Activated CD4-positive, alpha-beta T cell treated with anti-CD3 and anti-CD28 coated beads, Interleukin-2, amount 50 U/mL, for 4 hours (primary cell): ENCODE results near the gene ECE1.

Source experiments
- DNase-seq, 2 experiments: peaks; one replicate each; pipeline ENCODE4 v3.0.0-alpha.2; 2020

The ECE1 gene

GRCh38 chr1:21289700-21290545 lies at the start of gene ECE1:
ECE1 (minus strand) TSS chr1:21290463; CDS start chr1:21290414, 49 bp downstream.
- DNase-seq: peak; percentile 30 to 33

- DNase-seq: no peak
These were observed 49.3 kb upstream of the ECE1 start for GRCh38 chr1:21339356-21340229.

GRCh38 chr1:21338573-21339355 lies 48.5 kb upstream of the ECE1 start:
- DNase-seq: no peak

GRCh38 chr1:21337928-21338572 lies 47.8 kb upstream of the ECE1 start:
- DNase-seq: no peak

GRCh38 chr1:21337454-21337927 lies 47.2 kb upstream of the ECE1 start:
- DNase-seq: no peak

- DNase-seq: no peak
These were observed 46.8 kb upstream of the ECE1 start for GRCh38 chr1:21337010-21337437.

- DNase-seq: no peak
These were observed 45.5 kb upstream of the ECE1 start for GRCh38 chr1:21335750-21336224.

GRCh38 chr1:21335088-21335691 lies 44.9 kb upstream of the ECE1 start:
- DNase-seq: no peak

GRCh38 chr1:21334214-21335087 lies 44.2 kb upstream of the ECE1 start:
- DNase-seq: peak; percentile 48 to 58

- DNase-seq: no peak
These were observed 43.6 kb upstream of the ECE1 start for GRCh38 chr1:21333824-21334213.

GRCh38 chr1:21332554-21333311 lies 42.5 kb upstream of the ECE1 start:
- no peak for DNase-seq

GRCh38 chr1:21331752-21332478 lies 41.7 kb upstream of the ECE1 start:
- no peak for DNase-seq

GRCh38 chr1:21330544-21330943 lies 40.3 kb upstream of the ECE1 start:
- no peak for DNase-seq

- peak; percentile 23 to 28 for DNase-seq
These were observed 39.1 kb upstream of the ECE1 start for GRCh38 chr1:21329209-21329844.

GRCh38 chr1:21327566-21328323 lies 37.5 kb upstream of the ECE1 start:
- DNase-seq: no peak

GRCh38 chr1:21326861-21327344 lies 36.6 kb upstream of the ECE1 start:
- DNase-seq: no peak

- DNase-seq: no peak
These were observed 35.6 kb upstream of the ECE1 start for GRCh38 chr1:21325731-21326387.
